GM10266 (cell line): Measurements from ENCODE around the gene PCCA.
"Not testable (repeated sequence)": the region's sequence is repeated elsewhere in the genome, so short reads cannot be mapped to it uniquely, and the experiment has no call there.

Experiments
- DNase-seq: peaks from one replicate; pipeline ENCODE4 v3.0.0; 2012; ENCODE audit errors: extremely low spot score
- TF ChIP-seq, protein P1 (sequence below): IDR thresholded peaks from 2 replicates; pipeline ENCODE4 v1.5.1; 2012; ENCODE audit warnings: mild to moderate bottlenecking, low read depth; ENCODE audit not compliant: control insufficient read depth, insufficient read depth; ENCODE audit errors: missing control alignments

Gene PCCA

GRCh38 chr13:100378533-100378932 lies 289.6 kb downstream of the PCCA start:
- DNase-seq = no peak

DNA sequence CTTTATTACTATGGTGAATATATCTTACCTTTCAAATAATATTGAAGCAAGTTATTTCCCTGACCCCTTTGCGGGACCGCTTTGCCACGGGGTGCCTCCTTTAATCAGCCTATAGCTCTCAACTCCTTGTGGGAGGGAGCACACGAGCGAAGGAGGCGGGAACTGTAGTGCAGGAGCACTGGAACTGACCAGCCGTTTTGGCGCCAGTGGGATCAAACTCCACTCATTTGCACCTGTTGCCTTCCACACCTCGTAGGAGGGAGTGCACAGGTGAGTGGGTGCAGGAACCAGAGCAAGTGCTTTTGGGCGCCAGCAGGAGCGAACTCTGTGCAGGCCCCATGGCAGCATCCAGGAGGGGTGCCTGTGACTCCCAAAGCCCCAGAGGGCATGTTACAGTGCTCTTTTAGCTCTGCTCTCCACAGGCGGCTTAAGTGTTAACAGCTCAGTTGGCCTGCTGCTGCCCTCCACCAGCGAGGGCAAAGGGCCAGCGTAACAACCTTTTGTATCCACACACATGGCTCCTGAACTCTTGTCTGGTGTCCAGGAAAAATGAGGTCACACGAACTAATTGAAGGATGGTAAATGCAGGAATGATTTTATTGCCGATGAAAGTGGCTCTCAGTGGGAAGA lies 292.8 kb downstream of the PCCA start:
- TF ChIP-seq, protein P1, sequence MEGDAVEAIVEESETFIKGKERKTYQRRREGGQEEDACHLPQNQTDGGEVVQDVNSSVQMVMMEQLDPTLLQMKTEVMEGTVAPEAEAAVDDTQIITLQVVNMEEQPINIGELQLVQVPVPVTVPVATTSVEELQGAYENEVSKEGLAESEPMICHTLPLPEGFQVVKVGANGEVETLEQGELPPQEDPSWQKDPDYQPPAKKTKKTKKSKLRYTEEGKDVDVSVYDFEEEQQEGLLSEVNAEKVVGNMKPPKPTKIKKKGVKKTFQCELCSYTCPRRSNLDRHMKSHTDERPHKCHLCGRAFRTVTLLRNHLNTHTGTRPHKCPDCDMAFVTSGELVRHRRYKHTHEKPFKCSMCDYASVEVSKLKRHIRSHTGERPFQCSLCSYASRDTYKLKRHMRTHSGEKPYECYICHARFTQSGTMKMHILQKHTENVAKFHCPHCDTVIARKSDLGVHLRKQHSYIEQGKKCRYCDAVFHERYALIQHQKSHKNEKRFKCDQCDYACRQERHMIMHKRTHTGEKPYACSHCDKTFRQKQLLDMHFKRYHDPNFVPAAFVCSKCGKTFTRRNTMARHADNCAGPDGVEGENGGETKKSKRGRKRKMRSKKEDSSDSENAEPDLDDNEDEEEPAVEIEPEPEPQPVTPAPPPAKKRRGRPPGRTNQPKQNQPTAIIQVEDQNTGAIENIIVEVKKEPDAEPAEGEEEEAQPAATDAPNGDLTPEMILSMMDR = no peak
- DNase-seq = no peak

More at GRCh38 chr13:100378533-100378932, 289.6 kb downstream of the PCCA start:
- TF ChIP-seq, protein P1 = no peak

DNA sequence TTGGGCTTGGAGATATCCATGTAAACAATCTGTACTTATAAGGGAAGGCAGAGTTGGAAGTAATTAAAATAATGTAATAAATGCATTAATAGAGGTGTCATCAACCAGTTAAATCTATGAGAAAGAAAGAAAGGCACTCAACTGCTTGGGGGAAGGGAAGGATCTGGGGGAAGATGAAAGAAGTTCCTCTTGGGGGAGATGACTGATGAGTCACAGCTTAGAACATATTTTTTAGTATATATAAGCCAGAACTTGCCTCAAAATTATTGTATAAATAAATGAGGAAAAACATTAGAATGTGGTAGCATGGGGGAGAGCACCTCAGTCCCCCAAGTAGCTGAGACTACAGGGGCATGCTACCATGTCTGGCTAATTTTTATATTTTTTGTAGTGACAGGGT lies 293.9 kb downstream of the PCCA start:
- TF ChIP-seq, protein P1 = no peak
- no peak for DNase-seq

DNA sequence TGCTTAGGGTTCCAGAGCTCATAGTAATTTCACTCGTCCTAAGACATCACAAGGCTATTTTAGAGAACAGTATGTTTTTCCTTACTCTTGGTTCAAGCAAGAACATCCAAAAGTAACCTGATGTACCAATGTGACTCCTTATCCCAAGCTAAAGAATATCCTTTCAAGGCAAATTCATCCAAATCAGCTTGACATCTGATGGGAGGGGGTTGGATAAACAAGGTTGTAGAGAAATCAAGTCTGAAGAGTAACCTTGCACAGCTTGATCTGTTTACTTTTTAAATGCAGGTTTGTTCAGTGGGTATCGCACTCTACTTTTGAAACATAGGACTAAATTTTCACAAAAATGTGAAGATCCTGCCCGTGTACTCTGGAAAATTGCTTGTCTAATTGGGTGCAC lies 298.5 kb downstream of the PCCA start:
- no peak for DNase-seq

GRCh38 chr13:100388150-100388549 lies 299.3 kb downstream of the PCCA start:
- DNase-seq = not testable (repeated sequence)

More for the DNA sequence above, 298.5 kb downstream of the PCCA start:
- TF ChIP-seq, protein P1 = no peak

GRCh38 chr13:100388923-100389322 lies 300.0 kb downstream of the PCCA start:
- DNase-seq = no peak

DNA sequence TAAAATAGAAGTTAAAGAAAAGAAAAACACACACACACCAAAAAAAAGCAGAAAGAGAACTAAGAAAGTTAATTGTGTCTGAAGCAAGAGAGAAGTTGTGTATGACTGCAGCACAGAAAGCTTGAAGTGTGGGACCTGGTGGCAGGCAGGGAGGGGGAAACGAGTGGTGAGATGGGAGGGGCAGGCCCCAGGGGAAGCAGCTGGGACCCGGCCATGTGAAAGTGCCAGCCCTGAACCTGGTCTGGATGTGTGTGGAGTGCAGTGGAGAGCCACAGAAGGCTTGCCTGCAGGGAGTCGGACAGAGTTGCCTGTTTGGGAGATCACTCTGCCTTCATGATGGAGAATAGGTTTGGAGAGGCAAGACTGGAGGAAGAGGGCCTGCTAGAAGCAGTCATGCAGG lies 300.7 kb downstream of the PCCA start:
- no peak for DNase-seq
- TF ChIP-seq, protein P1 = no peak

More at GRCh38 chr13:100388923-100389322, 300.0 kb downstream of the PCCA start:
- TF ChIP-seq, protein P1 = no peak
